Trophoblast cell (in vitro differentiated cells and primary cell): Measurements from ENCODE around the gene C20orf204.

Source experiments
- DNase-seq, 2 donors: peaks; one replicate each; pipeline ENCODE4 v3.0.0-alpha.2; 2016
- H2AFZ ChIP-seq: 2 replicates; pipeline ENCODE4 v1.6.1; 2013; ENCODE audit warnings: low read length, moderate library complexity, mild to moderate bottlenecking; ENCODE audit not compliant: insufficient read depth, poor library complexity
- H2AK5ac ChIP-seq: 2 replicates; pipeline ENCODE4 v1.6.1; 2013; ENCODE audit warnings: mild to moderate bottlenecking, low read length
- H2BK120ac ChIP-seq: 2 replicates; pipeline ENCODE4 v1.6.1; 2013; ENCODE audit warnings: low read length, mild to moderate bottlenecking, moderate library complexity; ENCODE audit not compliant: insufficient read depth, poor library complexity
- H2BK12ac ChIP-seq: 2 replicates; pipeline ENCODE4 v1.6.1; 2013; ENCODE audit warnings: mild to moderate bottlenecking, low read length, moderate library complexity
- H2BK5ac ChIP-seq: 2 replicates; pipeline ENCODE4 v1.6.1; 2013; ENCODE audit warnings: low read length, low read depth, moderate library complexity, mild to moderate bottlenecking; ENCODE audit not compliant: poor library complexity
- H3K14ac ChIP-seq: 2 replicates; pipeline ENCODE4 v1.6.1; 2013; ENCODE audit warnings: mild to moderate bottlenecking, low read length
- H3K18ac ChIP-seq: 2 replicates; pipeline ENCODE4 v1.6.1; 2013; ENCODE audit warnings: mild to moderate bottlenecking, low read length
- H3K23ac ChIP-seq: 2 replicates; pipeline ENCODE4 v1.6.1; 2013; ENCODE audit warnings: low read length
- H3K27ac ChIP-seq: 2 replicates; pipeline ENCODE4 v1.5.1; 2013; ENCODE audit warnings: low read depth, mild to moderate bottlenecking, inconsistent platforms, low read length, moderate library complexity
- H3K27me3 ChIP-seq: 2 replicates; pipeline ENCODE4 v1.6.1; 2013; ENCODE audit warnings: inconsistent platforms, mild to moderate bottlenecking, low read length, moderate library complexity; ENCODE audit not compliant: insufficient read depth
- H3K36me3 ChIP-seq, 2 experiments: 1 replicate in 1 of 2; 2 replicates in 1 of 2; pipeline ENCODE4 v1.6.1; 2013; ENCODE audit warnings: low read length in 2 of 2, mild to moderate bottlenecking in 2 of 2, moderate library complexity in 1 of 2; ENCODE audit not compliant: insufficient read depth in 2 of 2, control insufficient read depth in 1 of 2
- H3K4ac ChIP-seq: 2 replicates; pipeline ENCODE4 v1.6.1; 2013; ENCODE audit warnings: low read depth, mild to moderate bottlenecking, low read length, moderate library complexity
- H3K4me1 ChIP-seq, 2 experiments: 1 replicate in 1 of 2; 2 replicates in 1 of 2; pipeline ENCODE4 v1.6.1; 2013; ENCODE audit warnings: low read length in 2 of 2, mild to moderate bottlenecking in 2 of 2, moderate library complexity in 1 of 2; ENCODE audit not compliant: insufficient read depth in 2 of 2, control insufficient read depth in 1 of 2
- H3K4me2 ChIP-seq: 2 replicates; pipeline ENCODE4 v1.6.1; 2013; ENCODE audit warnings: inconsistent platforms, mild to moderate bottlenecking, low read length, moderate library complexity
- H3K4me3 ChIP-seq: 2 replicates; pipeline ENCODE4 v1.5.1; 2013; ENCODE audit warnings: mild to moderate bottlenecking, low read depth, low read length, inconsistent platforms
- H3K79me1 ChIP-seq: one replicate; pipeline ENCODE4 v1.6.1; 2013; ENCODE audit warnings: low read length
- H3K79me2 ChIP-seq: 2 replicates; pipeline ENCODE4 v1.6.1; 2013; ENCODE audit warnings: low read length, mild to moderate bottlenecking; ENCODE audit not compliant: control insufficient read depth, insufficient read depth, poor library complexity
- H3K9ac ChIP-seq: 2 replicates; pipeline ENCODE4 v1.6.1; 2013; ENCODE audit warnings: mild to moderate bottlenecking, low read length
- H3K9me3 ChIP-seq: 2 replicates; pipeline ENCODE4 v1.6.1; 2013; ENCODE audit warnings: low read depth, mild to moderate bottlenecking, control low read depth, inconsistent platforms, low read length; ENCODE audit not compliant: insufficient read depth
- H4K12ac ChIP-seq: 2 replicates; pipeline ENCODE4 v1.6.1; 2013; ENCODE audit warnings: low read depth, mild to moderate bottlenecking, low read length, moderate library complexity
- H4K8ac ChIP-seq: 2 replicates; pipeline ENCODE4 v1.6.1; 2013; ENCODE audit warnings: low read depth, mild to moderate bottlenecking, low read length, moderate library complexity
- H4K91ac ChIP-seq: one replicate; pipeline ENCODE4 v1.6.1; 2013; ENCODE audit warnings: low read depth, mild to moderate bottlenecking, low read length, moderate library complexity
- WGBS: extraction: QIAGEN DNeasy Blood & Tissue Kit; methylation state at CpG from one replicate; pipeline ENCODE4 v1.1.7; 2013; ENCODE audit warnings: missing lambda C conversion rate; ENCODE audit not compliant: insufficient read length, insufficient coverage; ENCODE audit errors: extremely low coverage; 5-methylcytosine and 5-hydroxymethylcytosine counted together

Gene C20orf204

DNA sequence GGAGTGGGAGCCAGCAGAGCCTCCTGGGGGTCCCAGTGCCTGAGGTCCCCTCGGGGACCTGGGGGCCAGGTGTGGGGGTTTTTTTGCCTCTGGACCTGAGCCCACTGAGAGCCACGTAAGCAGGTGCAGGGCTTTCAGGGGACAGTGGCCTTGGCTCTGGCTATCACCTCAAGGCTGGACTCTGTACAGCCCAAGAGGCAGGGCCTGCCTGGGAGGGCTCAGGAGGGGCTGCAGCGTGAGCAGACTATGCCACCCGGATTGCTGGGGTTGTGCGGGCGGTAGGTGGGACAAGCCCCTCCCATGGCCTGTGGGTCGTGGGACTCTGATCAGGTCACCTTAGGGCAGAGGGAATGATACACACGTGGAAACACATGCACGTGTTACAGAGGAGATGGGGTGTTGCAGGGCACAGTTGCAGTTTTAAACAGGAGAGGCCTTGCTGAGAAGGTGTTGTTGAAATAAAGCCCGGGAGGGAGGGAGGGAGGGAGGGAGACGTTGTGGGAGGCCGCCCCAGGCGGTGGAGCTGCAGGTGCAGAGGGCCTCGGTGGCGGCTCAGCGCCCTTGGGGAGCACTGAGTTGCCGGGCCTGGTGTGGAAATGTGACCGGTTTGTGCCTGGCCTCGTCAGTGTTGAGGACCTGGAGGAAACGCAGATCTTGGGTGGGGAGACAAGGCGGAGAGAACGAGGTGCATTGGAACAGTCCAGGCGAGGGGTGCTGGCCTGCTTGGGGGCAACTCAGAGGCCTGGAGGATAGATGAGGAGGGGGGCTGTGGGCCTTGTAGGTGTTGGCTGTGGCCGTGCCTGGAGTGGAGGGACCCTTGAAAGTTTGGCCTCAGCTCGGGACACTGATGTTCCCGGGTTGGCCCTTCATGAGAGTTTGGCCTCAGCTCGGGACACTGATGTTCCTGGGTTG, 29.3 kb downstream of the C20orf204 start:
- Histone ChIP-seq H4K12ac (no peak overlapping the region), H3K23ac (no peak overlapping the region), H2BK120ac (no peak overlapping the region), H3K4me2 (no peak overlapping the region), H3K27ac (no peak overlapping the region), H3K18ac (no peak overlapping the region), H4K8ac (no peak overlapping the region), H3K79me2 (peaks cover 12% of the 10 kb centered on the region), H3K27me3 (no peaks in the 10 kb centered on the region), H2BK5ac (no peak overlapping the region), H3K4me1 (peaks cover 15 to 19% of the 10 kb centered on the region in 2 experiments), H3K9ac (no peak overlapping the region), H3K36me3 (no peaks in the 10 kb centered on the region), H2AFZ (no peak overlapping the region), H2BK12ac (no peak overlapping the region), H3K4me3 (no peak overlapping the region), H2AK5ac (no peak overlapping the region), H4K91ac (no peak overlapping the region), H3K4ac (no peak overlapping the region), H3K14ac (no peak overlapping the region), H3K9me3 (no peaks in the 10 kb centered on the region), H3K79me1 (peaks cover 12% of the 10 kb centered on the region)
- DNase-seq = no peak
- no CpG with 5 or more reads among the region's 27 CpGs for WGBS

DNA sequence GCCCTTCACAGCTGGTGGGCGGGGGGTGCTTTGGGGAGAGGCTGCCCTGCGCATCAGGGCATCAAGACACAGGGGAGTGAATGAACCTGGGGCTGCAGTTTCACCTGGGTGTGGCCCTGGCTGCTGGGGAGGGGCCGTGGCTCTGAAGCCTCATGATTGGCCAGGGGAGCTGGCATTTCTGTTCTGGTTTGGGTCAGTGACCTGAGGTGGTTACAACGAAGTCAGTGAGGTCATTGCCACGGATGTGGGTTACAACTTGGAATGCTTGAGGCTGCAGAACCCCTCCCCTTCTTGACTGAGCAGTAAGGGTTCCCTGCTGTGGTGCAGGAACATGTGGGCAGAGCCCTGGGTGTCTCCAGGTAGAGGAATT, 30.0 kb downstream of the C20orf204 start:
- DNase-seq = no peak
- H3K9ac ChIP-seq = no peak overlapping the region
- no peak overlapping the region for H3K4me2 ChIP-seq
- no peak overlapping the region for H2BK12ac ChIP-seq
- no peaks in the 10 kb centered on the region for H3K27me3 ChIP-seq
- no peak overlapping the region for H4K8ac ChIP-seq
- H4K91ac ChIP-seq = no peak overlapping the region
- H3K4me1 ChIP-seq = peaks cover 15 to 19% of the 10 kb centered on the region in 2 experiments
- H2AK5ac ChIP-seq = no peak overlapping the region
- H3K23ac ChIP-seq = no peak overlapping the region
- H2BK120ac ChIP-seq = no peak overlapping the region
- H3K36me3 ChIP-seq = no peaks in the 10 kb centered on the region
- H3K14ac ChIP-seq = no peak overlapping the region
- H3K18ac ChIP-seq = no peak overlapping the region
- peaks cover 12% of the 10 kb centered on the region for H3K79me1 ChIP-seq
- H3K9me3 ChIP-seq = no peaks in the 10 kb centered on the region
- H2BK5ac ChIP-seq = no peak overlapping the region
- no peak overlapping the region for H2AFZ ChIP-seq
- H3K79me2 ChIP-seq = peaks cover 12% of the 10 kb centered on the region
- no peak overlapping the region for H3K27ac ChIP-seq
- no peak overlapping the region for H4K12ac ChIP-seq
- no peak overlapping the region for H3K4me3 ChIP-seq
- no peak overlapping the region for H3K4ac ChIP-seq
- no CpG with 5 or more reads among the region's 5 CpGs for WGBS

DNA sequence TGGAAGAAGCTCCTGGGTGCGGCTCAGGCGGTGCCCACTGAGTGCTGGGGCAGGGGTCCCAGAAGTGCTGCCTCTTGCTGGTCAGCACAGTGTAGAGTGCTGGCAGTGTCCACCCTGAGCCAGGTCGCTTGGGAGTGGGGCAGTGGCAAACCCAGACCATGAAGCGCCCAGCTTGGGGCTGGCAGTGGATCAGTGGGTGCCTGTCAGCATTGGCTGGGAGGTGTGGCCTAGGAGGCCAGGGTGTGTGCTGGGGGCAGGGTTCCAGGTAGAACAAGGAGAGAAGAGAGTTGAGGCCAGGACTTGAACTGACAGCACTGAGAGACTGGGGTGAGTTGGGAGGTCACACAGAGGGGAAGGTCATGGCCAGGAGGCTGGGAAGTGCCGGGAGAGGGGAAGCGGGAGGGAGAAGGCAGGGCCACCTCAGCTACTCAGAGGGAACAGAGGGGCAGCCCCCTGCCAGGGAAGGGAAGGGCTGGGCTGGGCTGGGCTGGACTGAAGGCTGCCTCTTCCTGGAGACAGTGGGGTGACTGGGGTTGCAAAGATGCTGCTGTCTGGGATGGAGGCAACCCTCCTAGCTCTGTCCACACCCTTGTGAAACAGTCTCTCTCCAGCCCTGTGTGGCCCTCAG, 31.1 kb downstream of the C20orf204 start:
- no peak for DNase-seq
- H3K23ac ChIP-seq = no peak overlapping the region
- WGBS = no CpG with 5 or more reads among the region's 6 CpGs
- no peak overlapping the region for H3K9ac ChIP-seq
- no peak overlapping the region for H3K14ac ChIP-seq
- no peak overlapping the region for H2AFZ ChIP-seq
- no peak overlapping the region for H2AK5ac ChIP-seq
- no peak overlapping the region for H4K12ac ChIP-seq
- H3K4me3 ChIP-seq = no peak overlapping the region
- H3K4ac ChIP-seq = no peak overlapping the region
- no peak overlapping the region for H2BK5ac ChIP-seq
- H3K27ac ChIP-seq = no peak overlapping the region
- peaks cover 0 to 7% of the 10 kb centered on the region in 2 experiments for H3K36me3 ChIP-seq
- no peak overlapping the region for H2BK12ac ChIP-seq
- no peak overlapping the region for H4K8ac ChIP-seq
- no peaks in the 10 kb centered on the region for H3K27me3 ChIP-seq
- H4K91ac ChIP-seq = no peak overlapping the region
- H3K4me2 ChIP-seq = no peak overlapping the region
- H3K4me1 ChIP-seq = peaks cover 14 to 18% of the 10 kb centered on the region in 2 experiments
- no peak overlapping the region for H2BK120ac ChIP-seq
- H3K18ac ChIP-seq = no peak overlapping the region
- peaks cover 12% of the 10 kb centered on the region for H3K79me1 ChIP-seq
- H3K79me2 ChIP-seq = peaks cover 12% of the 10 kb centered on the region
- no peaks in the 10 kb centered on the region for H3K9me3 ChIP-seq

DNA sequence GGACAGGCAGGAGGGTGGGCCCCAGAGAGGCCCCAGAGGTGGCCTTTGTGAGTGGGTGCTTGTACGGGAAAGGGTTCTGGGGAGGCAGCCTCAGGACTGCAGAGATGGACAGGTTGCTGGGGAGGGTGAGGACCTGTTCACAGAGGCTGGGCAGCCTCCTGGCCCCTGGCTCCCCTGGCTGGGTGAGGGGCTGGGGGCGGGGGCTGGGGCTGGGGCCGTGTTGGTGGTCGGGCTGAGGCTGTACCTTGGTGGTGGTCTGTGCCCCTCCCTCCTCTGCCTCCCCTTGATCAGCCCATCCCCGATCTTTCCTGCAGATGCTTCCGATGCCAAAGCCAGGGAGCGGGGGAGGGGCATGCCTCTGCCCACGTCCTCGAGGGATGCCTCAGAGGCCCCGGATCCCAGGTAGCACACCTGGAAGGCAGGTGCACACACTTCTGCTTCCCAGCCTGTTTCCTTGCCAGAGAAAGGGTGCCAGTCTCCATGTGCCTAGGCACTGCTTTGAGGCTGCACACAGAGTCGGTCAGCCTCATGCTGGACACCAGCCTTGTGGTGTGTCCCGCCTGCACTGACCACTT, 31.8 kb downstream of the C20orf204 start:
- no CpG with 5 or more reads among the region's 12 CpGs for WGBS
- Histone ChIP-seq H3K14ac (no peak overlapping the region), H3K27ac (no peak overlapping the region), H4K91ac (no peak overlapping the region), H3K27me3 (no peaks in the 10 kb centered on the region), H3K18ac (no peak overlapping the region), H2AK5ac (no peak overlapping the region), H2AFZ (no peak overlapping the region), H2BK120ac (no peak overlapping the region), H3K4me2 (no peak overlapping the region), H2BK5ac (no peak overlapping the region), H3K9me3 (no peaks in the 10 kb centered on the region), H3K36me3 (peaks cover 7 to 13% of the 10 kb centered on the region in 2 experiments), H3K79me2 (peaks cover 8% of the 10 kb centered on the region), H3K4me3 (no peak overlapping the region), H3K9ac (peak overlapping the region; percentile 14), H3K4me1 (peaks cover 8 to 12% of the 10 kb centered on the region in 2 experiments), H3K4ac (no peak overlapping the region), H2BK12ac (no peak overlapping the region), H3K79me1 (peaks cover 8% of the 10 kb centered on the region), H4K12ac (no peak overlapping the region), H4K8ac (no peak overlapping the region), H3K23ac (no peak overlapping the region)
- DNase-seq = no peak
